GM21576 (cell line): ENCODE data around the gene ECPAS.
A peak's percentile ranks its signal among the peaks of the same experiment; 100 is the strongest.
"Not testable (repeated sequence)": the region's sequence is repeated elsewhere in the genome, so short reads cannot be mapped to it uniquely, and the experiment has no call there.

Experiments used
- ATAC-seq: cut with Tn5 transposase; IDR thresholded peaks from one replicate; pipeline ENCODE4 v1.9.1; 2021; ENCODE audit warnings: mild to moderate bottlenecking, moderate library complexity; ENCODE audit not compliant: unreplicated experiment

The ECPAS gene

GRCh38 chr9:111483858-111484571 is at the start of gene ECPAS:
ECPAS (minus strand) TSS chr9:111484383; CDS start chr9:111472918, 11,465 bp downstream.
- peak; percentile 53 for ATAC-seq

- no peak for ATAC-seq
Observed at GRCh38 chr9:111533099-111533790, 49.1 kb upstream of the ECPAS start.

- no peak for ATAC-seq
Observed at GRCh38 chr9:111531716-111532115, 47.5 kb upstream of the ECPAS start.

- ATAC-seq = no peak
Observed at GRCh38 chr9:111529787-111530186, 45.6 kb upstream of the ECPAS start.

GRCh38 chr9:111527347-111527746 is 43.2 kb upstream of the ECPAS start:
- no peak for ATAC-seq

- ATAC-seq = peak; percentile 59
Observed at GRCh38 chr9:111525056-111525977, 41.1 kb upstream of the ECPAS start, which contains the start of gene ZNF483. ZNF483 (plus strand) TSS chr9:111525179; CDS start chr9:111527396, 2,217 bp downstream.

- no peak for ATAC-seq
Observed at GRCh38 chr9:111524731-111525055, 40.5 kb upstream of the ECPAS start.

- no peak for ATAC-seq
Observed at GRCh38 chr9:111516061-111516465, 31.9 kb upstream of the ECPAS start.

- no peak for ATAC-seq
Observed at GRCh38 chr9:111514967-111515366, 30.8 kb upstream of the ECPAS start.

- ATAC-seq = not testable (repeated sequence)
Observed at GRCh38 chr9:111511581-111511980, 27.4 kb upstream of the ECPAS start.

GRCh38 chr9:111502506-111502905 is 18.3 kb upstream of the ECPAS start:
- no peak for ATAC-seq

GRCh38 chr9:111501648-111502047 is 17.5 kb upstream of the ECPAS start:
- ATAC-seq = no peak

- ATAC-seq = no peak
Observed at GRCh38 chr9:111501005-111501562, 16.9 kb upstream of the ECPAS start.

GRCh38 chr9:111497196-111497595 is 13.0 kb upstream of the ECPAS start:
- not testable (repeated sequence) for ATAC-seq

- no peak for ATAC-seq
Observed at GRCh38 chr9:111484572-111484894, 350 bp upstream of the ECPAS start.

GRCh38 chr9:111483439-111483857 is 735 bp downstream of the ECPAS start:
- peak; percentile 21 for ATAC-seq

- ATAC-seq = peak; percentile 60
Observed at GRCh38 chr9:111482694-111483438, 1.3 kb downstream of the ECPAS start.

GRCh38 chr9:111481885-111482636 is 2.1 kb downstream of the ECPAS start:
- no peak for ATAC-seq

GRCh38 chr9:111477677-111478076 is 6.5 kb downstream of the ECPAS start:
- no peak for ATAC-seq

GRCh38 chr9:111475195-111475594 is 9.0 kb downstream of the ECPAS start:
- no peak for ATAC-seq
